GM23338 (cell line): Measurements from ENCODE around the gene TTLL9. TPM values are rescaled to one million over a fixed set of nuclear protein-coding genes. Genes with fewer than 3 reads are reported as not detected.

Experiments
- ATAC-seq: fragments of 200-7000 bp; cut with Tn5 transposase; 3 replicates; pipeline ENCODE4 v1.9.1; 2020
- DNase-seq: peaks from one replicate; pipeline ENCODE4 v3.0.0-alpha.2; 2015; ENCODE audit warnings: low spot score
- H2AFZ ChIP-seq: fragments of 200-600 bp; sonication (generic); 2 replicates; pipeline ENCODE4 v1.8.0; 2016; ENCODE audit warnings: antibody characterized with exemption, mild to moderate bottlenecking, moderate library complexity
- H3F3A ChIP-seq: fragments of 200-600 bp; sonication (generic); replicated peaks from 2 replicates; pipeline ENCODE4 v1.8.0; 2017; ENCODE audit warnings: antibody characterized with exemption, mixed run types, low read depth
- H3K27ac ChIP-seq: fragments of 200-600 bp; sonication (generic); 2 replicates; pipeline ENCODE4 v1.6.1; 2016; ENCODE audit warnings: low read depth
- H3K27me3 ChIP-seq: fragments of 200-600 bp; sonication (generic); 2 replicates; pipeline ENCODE4 v1.8.0; 2016; ENCODE audit warnings: mild to moderate bottlenecking, mixed run types, moderate library complexity; ENCODE audit not compliant: insufficient read depth
- H3K36me3 ChIP-seq: fragments of 200-600 bp; sonication (generic); 2 replicates; pipeline ENCODE4 v1.8.0; 2016; ENCODE audit warnings: mild to moderate bottlenecking; ENCODE audit not compliant: insufficient read depth
- H3K4me1 ChIP-seq: fragments of 200-600 bp; sonication (generic); 2 replicates; pipeline ENCODE4 v1.8.0; 2016; ENCODE audit warnings: mild to moderate bottlenecking, moderate library complexity; ENCODE audit not compliant: insufficient read depth
- H3K4me2 ChIP-seq: fragments of 200-600 bp; sonication (generic); 2 replicates; pipeline ENCODE4 v1.7.1; 2017; ENCODE audit warnings: mixed run types
- H3K4me3 ChIP-seq: fragments of 200-600 bp; sonication (generic); 2 replicates; pipeline ENCODE4 v1.6.1; 2016; ENCODE audit warnings: mixed run types
- H3K79me2 ChIP-seq: fragments of 200-600 bp; sonication (generic); replicated peaks from 2 replicates; pipeline ENCODE4 v1.8.0; 2017; ENCODE audit warnings: mild to moderate bottlenecking; ENCODE audit not compliant: insufficient read depth
- H3K9me2 ChIP-seq: fragments of 200-600 bp; sonication (generic); 2 replicates; pipeline ENCODE4 v1.8.0; 2017; ENCODE audit not compliant: insufficient read depth
- H4K20me1 ChIP-seq: fragments of 200-600 bp; sonication (generic); replicated peaks from 2 replicates; pipeline ENCODE4 v1.8.0; 2017; ENCODE audit warnings: mild to moderate bottlenecking; ENCODE audit not compliant: insufficient read depth
- H3K27ac Mint-ChIP-seq: 2 replicates; pipeline ENCODE4 v1.8.0; 2020; ENCODE audit warnings: inconsistent platforms, mild to moderate bottlenecking, moderate library complexity, mixed read lengths
- H3K27me3 Mint-ChIP-seq: 3 replicates; pipeline ENCODE4 v1.8.0; 2022; ENCODE audit warnings: low read depth, mild to moderate bottlenecking, moderate library complexity, mixed read lengths, inconsistent platforms; ENCODE audit not compliant: insufficient read depth, poor library complexity
- H3K36me3 Mint-ChIP-seq: 3 replicates; pipeline ENCODE4 v1.8.0; 2021; ENCODE audit warnings: low read depth, mild to moderate bottlenecking, inconsistent platforms, moderate library complexity, mixed read lengths
- H3K4me1 Mint-ChIP-seq: 3 replicates; pipeline ENCODE4 v1.8.0; 2020; ENCODE audit warnings: mild to moderate bottlenecking, inconsistent platforms, mixed read lengths
- H3K4me3 Mint-ChIP-seq: 3 replicates; pipeline ENCODE4 v1.8.0; 2021; ENCODE audit warnings: moderate library complexity, mild to moderate bottlenecking, inconsistent platforms, mixed read lengths
- H3K9me3 Mint-ChIP-seq: 3 replicates; pipeline ENCODE4 v1.8.0; 2020; ENCODE audit warnings: moderate library complexity, mild to moderate bottlenecking, inconsistent platforms, mixed read lengths
- CREB1 ChIP-seq: fragments of 250-450 bp; sonication (Bioruptor Pico); IDR thresholded peaks from 2 replicates; pipeline ENCODE4 v1.5.0; 2020; ENCODE audit warnings: low read depth, mild to moderate bottlenecking, moderate library complexity
- CTCF ChIP-seq, 2 experiments: fragments of 200-600 bp in 1 of 2; sonication (generic) in 1 of 2; conservative IDR thresholded peaks; 2 replicates each; pipeline versions ENCODE4 v1.5.1 to v1.6.1; 2016 to 2017; ENCODE audit warnings: antibody characterized with exemption in 2 of 2, low read depth in 2 of 2, mild to moderate bottlenecking in 2 of 2, moderate library complexity in 1 of 2
- POLR2AphosphoS5 ChIP-seq: IDR thresholded peaks from 2 replicates; pipeline ENCODE4 v1.6.1; 2016; ENCODE audit warnings: antibody characterized with exemption, low read depth
- STAT1 ChIP-seq: IDR thresholded peaks from one replicate; pipeline ENCODE4 v1.6.1; 2016; ENCODE audit warnings: antibody characterized with exemption; ENCODE audit not compliant: unreplicated experiment
- ZNF331 ChIP-seq: fragments of 250-450 bp; sonication (Bioruptor Pico); IDR thresholded peaks from 2 replicates; pipeline ENCODE4 v1.5.0; 2020; ENCODE audit warnings: low read depth, mild to moderate bottlenecking, moderate library complexity
- polyA plus RNA-seq: library from polyadenylated mRNA; unstranded; fragments of >200 nt; fragmentation: Nextera tagmentation; extraction: Ambion mirVana; gene quantifications from 2 replicates; pipeline ENCODE4 v1.2.1, GENCODE V29; 2016
- total RNA-seq: library from RNA; depleted of rRNA; stranded (reverse); fragments of >200 nt; shearing (Covaris generic); gene quantifications from 2 replicates; pipeline ENCODE4 v1.2.3, GENCODE V29; 2014

Gene TTLL9
- total and polyA plus RNA-seq, 2 experiments from 2014 or later = not detected

- TF ChIP-seq CTCF (conservative IDR thresholded peaks at IDR 0.05; ENCODE audit: low read depth in 2 of 2) = no peak
These were observed 39.2 kb upstream of the TTLL9 start (continued) for GRCh38 chr20:31831211-31831610.

- no peaks in the 10 kb centered on the region; the same call in 1 of the 2 replicates for H3K4me1 ChIP-seq
- no peaks in the 10 kb centered on the region; the same call in 1 of the 2 replicates for H3K9me2 ChIP-seq
- no peak for DNase-seq
- no peaks in the 10 kb centered on the region for H3K79me2 ChIP-seq
- Mint-ChIP-seq H3K27me3 (peaks cover 22% of the 10 kb centered on the region), H3K36me3 (no peaks in the 10 kb centered on the region; the same call in 2 of the 3 replicates), H3K9me3 (peaks cover 15% of the 10 kb centered on the region), H3K27ac (no peak overlapping the region), H3K4me3 (no peak overlapping the region), H3K4me1 (peaks cover 6% of the 10 kb centered on the region)
- TF ChIP-seq STAT1 = no peak
- no peak for TF ChIP-seq CREB1
- TF ChIP-seq ZNF331 (CRISPR knock-in tag) = no peak
- no peaks in the 10 kb centered on the region for H3K27me3 ChIP-seq
- H3K36me3 ChIP-seq = no peaks in the 10 kb centered on the region
- H3K4me3 ChIP-seq = no peak overlapping the region
- H4K20me1 ChIP-seq = no peaks in the 10 kb centered on the region
- H3K4me2 ChIP-seq = no peak overlapping the region
- H3F3A ChIP-seq = 0 out of 2 replicates have a peak, but pooled peaks cover 4% of the 10 kb centered on the region
- H3K27ac ChIP-seq = no peak overlapping the region
- ATAC-seq = no peak
- 0 out of 2 replicates have a peak overlapping the region, but pooled peaks have one; percentile 52 for H2AFZ ChIP-seq
These were observed 38.6 kb upstream of the TTLL9 start for GRCh38 chr20:31831771-31832306.

GRCh38 chr20:31833130-31833930, 37.1 kb upstream of the TTLL9 start:
- H3K27ac Mint-ChIP-seq = no peak overlapping the region
- H3K27ac ChIP-seq = no peak overlapping the region

More at GRCh38 chr20:31833130-31833930, 37.1 kb upstream of the TTLL9 start:
- 0 out of 2 replicates have a peak, but pooled peaks cover 4% of the 10 kb centered on the region for H3F3A ChIP-seq
- peaks cover 21% of the 10 kb centered on the region for H3K9me3 Mint-ChIP-seq
- H3K4me1 ChIP-seq = no peaks in the 10 kb centered on the region; the same call in 1 of the 2 replicates
- no peaks in the 10 kb centered on the region for H3K36me3 ChIP-seq
- no peak overlapping the region for H3K4me3 Mint-ChIP-seq
- H3K27me3 ChIP-seq = no peaks in the 10 kb centered on the region
- H3K4me2 ChIP-seq = no peak overlapping the region
- no peak overlapping the region for H3K4me3 ChIP-seq
- ATAC-seq = peak; percentile 92
- peak overlapping the region; percentile 95 for H2AFZ ChIP-seq
- no peaks in the 10 kb centered on the region; the same call in 2 of the 3 replicates for H3K36me3 Mint-ChIP-seq
- TF ChIP-seq POLR2AphosphoS5 = no peak
- peak; percentile 96 to 98 for TF ChIP-seq CTCF (conservative IDR thresholded peaks at IDR 0.05; ENCODE audit: low read depth in 2 of 2)
- DNase-seq = peak; percentile 98
- no peaks in the 10 kb centered on the region for H4K20me1 ChIP-seq
- H3K4me1 Mint-ChIP-seq = peaks cover 6% of the 10 kb centered on the region
- H3K27me3 Mint-ChIP-seq = peaks cover 22% of the 10 kb centered on the region
- H3K9me2 ChIP-seq = no peaks in the 10 kb centered on the region; the same call in 1 of the 2 replicates
- H3K79me2 ChIP-seq = no peaks in the 10 kb centered on the region
